OCI-LY1 (cell line): ENCODE results near the gene BASP1.
A peak's percentile ranks its signal among the peaks of the same experiment; 100 is the strongest.

ENCODE experiments used
- H2AFZ ChIP-seq: fragments of 200-600 bp; sonication (generic), shearing (Covaris generic); 2 replicates; pipeline ENCODE4 v1.6.0; 2014; ENCODE audit warnings: antibody characterized with exemption, mild to moderate bottlenecking, low read length
- H3F3A ChIP-seq: fragments of 200-600 bp; sonication (generic), shearing (Covaris generic); 2 replicates; pipeline ENCODE4 v1.6.0; 2014; ENCODE audit warnings: mild to moderate bottlenecking, antibody characterized with exemption, low read length, moderate library complexity; ENCODE audit not compliant: insufficient read depth
- H3K27ac ChIP-seq: fragments of 200-600 bp; sonication (generic); 2 replicates; pipeline ENCODE4 v1.5.1; 2014; ENCODE audit warnings: low read length, mixed run types, mild to moderate bottlenecking, low read depth; ENCODE audit not compliant: poor library complexity, severe bottlenecking
- H3K27me3 ChIP-seq: fragments of 200-600 bp; sonication (generic); 2 replicates; pipeline ENCODE4 v1.6.0; 2014; ENCODE audit warnings: antibody characterized with exemption, mild to moderate bottlenecking, low read length, moderate library complexity; ENCODE audit not compliant: insufficient read depth
- H3K36me3 ChIP-seq: fragments of 200-600 bp; sonication (generic); 2 replicates; pipeline ENCODE4 v1.6.1; 2014; ENCODE audit warnings: mild to moderate bottlenecking, antibody characterized with exemption, low read length, moderate library complexity, mixed read lengths; ENCODE audit not compliant: insufficient read depth
- H3K4me1 ChIP-seq: fragments of 200-600 bp; sonication (generic); 2 replicates; pipeline ENCODE4 v1.5.1; 2014; ENCODE audit warnings: mild to moderate bottlenecking, low read length, moderate library complexity; ENCODE audit not compliant: insufficient read depth, severe bottlenecking
- H3K4me2 ChIP-seq: fragments of 200-600 bp; sonication (generic), shearing (Covaris generic); 2 replicates; pipeline ENCODE4 v1.6.1; 2014; ENCODE audit warnings: low read length
- H3K4me3 ChIP-seq: fragments of 200-600 bp; sonication (generic); 2 replicates; pipeline ENCODE4 v1.5.1; 2014; ENCODE audit warnings: low read length, low read depth, mild to moderate bottlenecking, mixed read lengths; ENCODE audit not compliant: poor library complexity, severe bottlenecking
- H3K79me2 ChIP-seq: fragments of 200-600 bp; shearing (Covaris generic); 2 replicates; pipeline ENCODE4 v1.6.1; 2016; ENCODE audit warnings: mixed run types, low read length, mixed read lengths; ENCODE audit not compliant: insufficient read depth
- H3K9ac ChIP-seq: fragments of 200-600 bp; sonication (generic), shearing (Covaris generic); 2 replicates; pipeline ENCODE4 v1.6.1; 2014; ENCODE audit warnings: mild to moderate bottlenecking, low read length, mixed read lengths
- H3K9me2 ChIP-seq: fragments of 200-600 bp; sonication (generic), shearing (Covaris generic); 2 replicates; pipeline ENCODE4 v1.6.1; 2014; ENCODE audit warnings: low read depth, mild to moderate bottlenecking, low read length, mixed read lengths
- H3K9me3 ChIP-seq: fragments of 200-600 bp; shearing (Covaris generic); 2 replicates; pipeline ENCODE4 v1.6.1; 2014; ENCODE audit warnings: low read length, mixed read lengths
- H4K20me1 ChIP-seq: fragments of 200-600 bp; sonication (generic), shearing (Covaris generic); 2 replicates; pipeline ENCODE4 v1.6.0; 2016; ENCODE audit warnings: mild to moderate bottlenecking, low read length; ENCODE audit not compliant: insufficient read depth
- EZH2 ChIP-seq: fragments of 200-600 bp; sonication (generic), shearing (Covaris generic); IDR thresholded peaks from 2 replicates; pipeline ENCODE4 v1.8.0; 2017; ENCODE audit warnings: borderline replicate concordance, mixed run types, mild to moderate bottlenecking, antibody characterized with exemption, low read length, moderate library complexity, mixed read lengths
- TF ChIP-seq, protein P1 (sequence below): fragments of 200-600 bp; sonication (generic), shearing (Covaris generic); IDR thresholded peaks from 2 replicates; pipeline ENCODE4 v1.5.1; 2017; ENCODE audit warnings: mild to moderate bottlenecking, antibody characterized with exemption, low read length, moderate library complexity, mixed read lengths

BASP1 gene

DNA sequence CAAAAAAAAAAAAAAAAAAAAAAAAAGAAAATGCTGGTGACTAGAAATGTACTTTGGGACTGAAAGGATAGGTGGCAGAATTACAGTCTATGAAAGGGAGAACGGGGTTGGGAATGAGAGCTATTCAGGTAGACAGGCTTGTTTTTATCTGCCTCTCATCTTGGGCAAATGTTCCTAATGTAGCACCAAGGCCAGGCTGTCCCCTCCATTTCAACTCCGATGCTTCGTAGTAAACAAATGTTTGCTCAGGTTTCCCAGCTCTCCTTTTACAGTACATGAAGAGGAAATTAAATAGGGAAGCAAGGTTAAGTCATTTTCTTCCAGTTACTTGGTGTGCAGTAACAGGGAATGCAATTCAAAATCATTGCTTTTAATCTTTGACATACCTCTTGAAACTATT is 4.4 kb upstream of the BASP1 start:
- Histone ChIP-seq H3K9me3 (no peaks in the 10 kb centered on the region), H3K36me3 (no peaks in the 10 kb centered on the region), H3K27me3 (no peaks in the 10 kb centered on the region; the same call in 1 of the 2 replicates), H3K4me3 (no peak overlapping the region), H3K79me2 (peaks cover 4% of the 10 kb centered on the region; the same call in 1 of the 2 replicates), H2AFZ (no peak overlapping the region), H3K4me1 (peaks cover 38% of the 10 kb centered on the region), H3K9me2 (no peaks in the 10 kb centered on the region), H3F3A (no peaks in the 10 kb centered on the region), H4K20me1 (no peaks in the 10 kb centered on the region), H3K4me2 (no peak overlapping the region), H3K27ac (no peak overlapping the region), H3K9ac (no peak overlapping the region)
- TF ChIP-seq EZH2 = no peak
- TF ChIP-seq, protein P1, sequence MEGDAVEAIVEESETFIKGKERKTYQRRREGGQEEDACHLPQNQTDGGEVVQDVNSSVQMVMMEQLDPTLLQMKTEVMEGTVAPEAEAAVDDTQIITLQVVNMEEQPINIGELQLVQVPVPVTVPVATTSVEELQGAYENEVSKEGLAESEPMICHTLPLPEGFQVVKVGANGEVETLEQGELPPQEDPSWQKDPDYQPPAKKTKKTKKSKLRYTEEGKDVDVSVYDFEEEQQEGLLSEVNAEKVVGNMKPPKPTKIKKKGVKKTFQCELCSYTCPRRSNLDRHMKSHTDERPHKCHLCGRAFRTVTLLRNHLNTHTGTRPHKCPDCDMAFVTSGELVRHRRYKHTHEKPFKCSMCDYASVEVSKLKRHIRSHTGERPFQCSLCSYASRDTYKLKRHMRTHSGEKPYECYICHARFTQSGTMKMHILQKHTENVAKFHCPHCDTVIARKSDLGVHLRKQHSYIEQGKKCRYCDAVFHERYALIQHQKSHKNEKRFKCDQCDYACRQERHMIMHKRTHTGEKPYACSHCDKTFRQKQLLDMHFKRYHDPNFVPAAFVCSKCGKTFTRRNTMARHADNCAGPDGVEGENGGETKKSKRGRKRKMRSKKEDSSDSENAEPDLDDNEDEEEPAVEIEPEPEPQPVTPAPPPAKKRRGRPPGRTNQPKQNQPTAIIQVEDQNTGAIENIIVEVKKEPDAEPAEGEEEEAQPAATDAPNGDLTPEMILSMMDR = no peak

DNA sequence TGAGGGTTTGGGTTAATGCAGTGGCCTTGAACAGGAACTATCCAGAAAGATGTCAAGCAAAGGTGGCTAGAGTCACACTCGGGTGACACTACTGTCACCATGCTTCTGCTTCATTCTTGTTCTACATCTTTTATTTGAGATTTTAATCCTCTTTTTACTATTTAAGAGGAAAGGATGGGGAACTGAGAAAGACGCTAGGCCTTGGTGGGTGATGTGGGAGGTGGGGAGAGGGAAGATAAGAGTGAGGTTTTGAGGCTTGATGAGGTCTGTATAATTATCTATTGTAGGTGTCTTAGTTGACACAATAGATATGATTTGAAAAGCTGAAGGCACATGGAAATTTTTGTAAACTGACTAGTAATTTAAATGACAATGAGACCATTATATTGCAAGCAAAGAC is 3.5 kb upstream of the BASP1 start:
- no peaks in the 10 kb centered on the region for H3K9me3 ChIP-seq
- no peak overlapping the region for H2AFZ ChIP-seq
- peaks cover 39% of the 10 kb centered on the region for H3K4me1 ChIP-seq
- no peaks in the 10 kb centered on the region for H3F3A ChIP-seq
- H3K9me2 ChIP-seq = no peaks in the 10 kb centered on the region
- H3K36me3 ChIP-seq = peaks cover 4% of the 10 kb centered on the region
- peaks cover 13% of the 10 kb centered on the region for H3K79me2 ChIP-seq
- TF ChIP-seq, protein P1 = no peak
- TF ChIP-seq EZH2 = no peak
- H3K4me2 ChIP-seq = peak overlapping the region; percentile 34
- H3K27me3 ChIP-seq = no peaks in the 10 kb centered on the region; the same call in 1 of the 2 replicates
- H3K9ac ChIP-seq = no peak overlapping the region
- no peaks in the 10 kb centered on the region for H4K20me1 ChIP-seq
- no peak overlapping the region for H3K27ac ChIP-seq
- no peak overlapping the region for H3K4me3 ChIP-seq

DNA sequence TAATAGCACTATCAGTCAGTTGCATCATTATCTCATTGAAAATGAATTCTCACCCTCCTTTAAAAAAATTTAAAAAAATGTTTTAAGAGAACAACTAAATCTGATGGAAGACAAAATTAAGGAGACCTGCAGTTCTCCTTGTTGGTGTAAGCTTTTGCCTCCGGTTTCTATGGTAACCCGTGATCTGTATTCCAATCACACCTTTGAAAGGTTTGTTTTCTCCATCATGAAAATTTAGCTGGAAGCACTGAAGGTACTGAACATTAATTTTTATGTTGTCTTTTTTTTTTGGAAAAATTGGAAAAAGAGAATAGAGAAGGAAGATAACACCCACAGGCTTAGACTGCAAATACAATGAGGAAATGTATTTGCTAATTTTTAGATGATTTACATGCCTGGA is 2.5 kb upstream of the BASP1 start:
- TF ChIP-seq, protein P1 = no peak
- no peak for TF ChIP-seq EZH2
- Histone ChIP-seq H3K4me3 (peak overlapping the region; percentile 100), H3F3A (no peaks in the 10 kb centered on the region), H3K36me3 (peaks cover 13% of the 10 kb centered on the region), H3K27me3 (no peaks in the 10 kb centered on the region; the same call in 1 of the 2 replicates), H3K27ac (no peak overlapping the region), H3K9me2 (no peaks in the 10 kb centered on the region), H3K4me2 (peak overlapping the region; percentile 79), H3K4me1 (peaks cover 48% of the 10 kb centered on the region), H3K9me3 (no peaks in the 10 kb centered on the region), H3K9ac (peak overlapping the region; percentile 79; the same call in 1 of the 2 replicates), H4K20me1 (no peaks in the 10 kb centered on the region), H2AFZ (no peak overlapping the region), H3K79me2 (peaks cover 23% of the 10 kb centered on the region)
